GM19240 (cell line): ENCODE data around the gene LRRC1.

Experiments used
- DNase-seq: peaks from one replicate; pipeline ENCODE4 v3.0.0; 2011; ENCODE audit warnings: low spot score; ENCODE audit not compliant: insufficient read length

Gene LRRC1

DNA sequence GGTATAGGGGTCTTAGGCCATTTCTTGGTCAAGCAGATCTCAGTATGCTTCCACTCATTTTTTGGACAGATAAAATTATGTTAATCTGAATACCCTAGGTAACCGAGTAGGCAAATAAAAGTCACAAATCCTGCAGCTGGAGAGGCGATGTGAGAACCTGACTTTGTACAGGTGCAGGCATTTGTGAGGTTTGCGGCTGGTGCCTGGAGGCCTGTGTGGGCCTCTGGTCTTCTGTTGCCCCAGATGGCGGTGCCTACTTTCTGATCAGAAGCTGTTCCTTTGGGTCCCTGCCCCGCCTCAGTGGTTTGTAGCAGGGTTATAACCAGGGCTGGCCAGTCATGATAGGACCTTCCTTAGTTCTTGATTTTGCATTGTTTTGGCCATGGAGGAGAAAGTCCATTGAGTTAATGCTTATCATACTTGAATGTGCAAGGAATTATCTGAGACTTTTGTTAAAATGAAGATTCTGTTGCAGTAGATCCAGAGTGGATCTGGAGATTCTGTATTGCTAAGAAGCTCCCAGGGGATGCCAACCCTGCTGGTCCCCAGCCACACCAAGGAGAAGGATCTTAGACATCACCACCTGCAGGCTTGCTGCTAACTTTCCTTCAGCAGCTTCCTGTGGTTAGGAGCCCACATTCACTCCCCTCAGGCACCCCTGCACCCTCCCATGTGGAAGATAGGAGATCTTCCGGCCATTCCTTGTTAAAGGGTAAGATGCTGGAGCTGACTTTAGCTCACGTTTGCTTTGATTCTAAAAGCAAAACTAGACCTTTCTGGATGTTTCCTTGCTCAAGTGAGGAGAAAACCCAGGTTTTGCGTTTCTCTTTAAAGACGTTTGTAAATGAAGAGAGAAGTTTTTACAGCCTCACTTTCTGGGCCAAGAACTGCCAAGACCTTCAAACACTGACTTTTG lies 50.7 kb downstream of the LRRC1 start:
- no peak for DNase-seq

DNA sequence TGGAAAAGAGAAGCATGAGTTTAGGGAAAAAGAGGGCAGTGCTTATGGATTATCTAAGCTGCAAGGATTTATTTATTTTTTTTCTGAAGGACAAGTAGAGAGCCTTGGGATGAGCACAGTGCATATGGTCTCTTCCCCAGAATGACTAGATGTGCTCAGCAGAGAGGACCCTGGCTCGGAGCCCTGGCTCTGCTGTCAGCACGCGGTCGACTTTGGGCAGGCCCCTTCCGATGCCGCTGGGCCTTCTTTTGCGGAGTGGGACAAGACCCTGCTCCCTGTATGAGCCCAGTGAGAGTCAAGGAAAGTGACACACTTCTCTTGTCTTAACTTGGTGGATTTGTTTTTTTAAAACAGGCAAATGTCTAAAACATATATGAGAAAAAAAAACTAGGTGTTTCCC lies 51.4 kb downstream of the LRRC1 start:
- DNase-seq = no peak

DNA sequence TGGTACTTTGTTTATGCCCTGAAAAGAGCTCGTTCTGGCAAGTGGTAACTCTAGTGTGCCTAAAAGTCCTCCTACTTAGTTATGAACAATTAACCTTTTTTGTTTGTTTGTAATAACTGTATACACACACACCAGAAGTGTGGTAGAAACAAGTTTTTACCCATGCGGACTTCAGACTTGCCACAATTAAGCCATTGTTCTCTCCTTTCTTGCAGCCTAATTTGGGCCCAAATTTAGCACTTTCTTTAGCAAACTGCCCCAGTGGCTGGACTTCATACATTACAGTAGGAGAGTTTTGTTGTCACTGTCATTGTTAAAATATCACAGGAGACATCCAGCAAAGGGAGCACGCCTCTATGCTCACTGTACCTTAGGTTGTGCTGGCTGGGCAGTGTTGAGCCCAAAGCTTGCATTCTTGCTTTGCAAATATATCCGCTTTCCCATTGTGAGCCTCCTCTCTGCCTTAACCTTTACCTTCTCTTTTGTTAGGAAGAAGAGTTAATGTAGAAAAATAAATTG lies 53.0 kb downstream of the LRRC1 start:
- no peak for DNase-seq

DNA sequence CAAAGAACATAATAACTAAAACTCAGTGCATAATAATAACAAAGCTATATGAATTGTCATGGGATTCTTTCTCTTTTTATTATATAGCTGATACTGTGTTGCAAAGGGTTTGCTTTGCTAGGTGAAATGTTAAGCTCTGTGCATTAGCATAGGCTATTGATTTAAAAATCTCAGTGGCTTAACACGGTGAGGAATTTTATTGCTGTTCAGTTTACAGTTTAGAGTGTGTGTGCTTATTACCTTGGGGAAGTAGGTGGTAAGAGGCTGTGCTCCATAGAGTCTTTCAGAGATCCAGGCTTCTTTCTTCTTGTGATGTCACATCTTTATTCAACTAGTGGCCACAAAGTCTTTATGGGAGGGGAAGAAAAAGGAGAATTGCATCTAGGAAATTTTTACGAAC lies 55.7 kb downstream of the LRRC1 start:
- DNase-seq = no peak

DNA sequence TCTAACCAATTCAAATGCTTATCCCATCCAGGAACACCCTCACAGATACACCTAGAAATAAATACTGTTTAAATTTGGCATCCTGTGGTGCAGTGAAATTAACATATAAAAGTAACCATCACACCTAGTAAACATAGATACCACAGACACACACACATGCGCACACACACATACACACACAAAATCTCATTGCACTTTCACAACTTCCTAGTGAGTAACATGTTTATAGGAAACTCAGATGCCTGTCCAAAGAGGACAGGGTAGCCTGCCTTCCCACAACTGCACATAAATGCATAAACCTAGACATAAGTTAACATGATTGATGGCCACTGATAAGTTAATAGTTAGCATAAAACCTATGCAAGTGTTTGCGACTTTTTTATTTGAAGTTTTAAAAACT lies 56.8 kb downstream of the LRRC1 start:
- no peak for DNase-seq

DNA sequence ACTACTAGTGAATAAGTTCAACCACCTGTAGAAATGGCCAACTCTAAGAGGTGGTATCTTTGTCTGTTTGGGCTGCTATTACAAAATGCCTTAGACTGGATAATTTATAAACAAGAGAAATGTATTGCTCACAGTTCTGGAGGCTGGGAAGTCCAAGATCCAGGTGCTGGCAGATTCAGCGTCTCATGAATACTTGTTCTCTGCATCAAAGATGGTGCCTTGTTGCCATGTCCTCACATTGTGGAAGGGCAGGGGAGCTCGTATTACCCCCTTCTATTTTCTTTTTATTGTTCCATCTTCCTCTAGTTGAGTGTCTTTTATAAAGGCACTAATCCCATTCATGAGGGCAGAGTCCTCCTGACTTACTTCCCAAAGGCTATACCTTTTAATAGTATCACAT lies 58.0 kb downstream of the LRRC1 start:
- no peak for DNase-seq

DNA sequence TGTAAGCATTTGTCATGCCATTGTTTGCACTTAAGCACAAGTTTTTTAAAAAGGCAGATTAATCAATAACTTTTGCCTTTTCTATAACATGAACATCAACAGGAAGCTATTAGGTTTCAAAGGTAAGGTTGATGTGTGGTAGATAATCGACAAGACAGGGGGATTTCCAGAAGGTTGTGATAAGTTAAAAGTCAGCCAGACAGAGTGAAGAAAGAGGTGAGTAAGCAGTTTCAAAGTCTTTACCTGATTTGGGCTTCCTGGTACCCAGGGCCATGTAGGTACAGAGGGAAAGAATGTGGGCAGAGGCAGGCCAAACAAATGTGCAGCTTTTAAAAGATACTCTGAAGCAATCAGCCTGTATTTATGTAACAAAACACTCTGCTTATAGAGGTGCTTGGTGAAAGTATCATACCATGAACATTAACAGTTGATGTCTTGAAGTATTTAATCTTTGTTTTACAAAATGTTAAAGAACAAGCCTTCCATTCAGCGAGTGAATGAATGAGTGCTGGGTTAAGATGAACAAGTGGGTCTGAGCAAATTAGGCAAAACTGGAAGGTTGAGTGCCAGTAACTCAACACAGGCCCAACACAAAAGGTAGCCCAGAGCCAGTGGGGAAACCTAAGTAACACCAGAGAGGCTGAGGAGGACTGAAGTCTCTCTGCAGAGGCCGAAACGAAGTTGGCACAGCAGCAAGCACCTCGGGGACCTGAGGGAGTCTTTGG lies 60.2 kb downstream of the LRRC1 start:
- DNase-seq = no peak

DNA sequence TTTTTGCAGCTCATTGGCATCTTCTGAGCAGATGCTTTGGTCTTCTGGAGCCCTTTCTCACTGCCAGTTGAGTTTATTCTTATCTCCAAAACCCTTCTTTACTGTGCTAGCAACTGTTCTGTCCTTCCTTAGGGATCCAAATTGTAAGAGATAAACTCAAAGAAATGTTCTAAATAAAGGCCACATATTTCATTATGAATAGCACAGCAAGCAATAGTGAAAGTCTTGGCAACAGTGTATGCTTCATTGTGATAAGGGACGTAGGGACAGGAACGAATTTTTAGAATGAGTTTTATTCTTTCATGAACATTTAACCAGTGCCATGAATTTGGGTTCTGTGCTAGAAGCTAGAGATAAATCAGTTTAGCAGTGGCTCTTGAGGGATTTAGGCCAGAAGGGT lies 61.1 kb downstream of the LRRC1 start:
- DNase-seq = no peak

DNA sequence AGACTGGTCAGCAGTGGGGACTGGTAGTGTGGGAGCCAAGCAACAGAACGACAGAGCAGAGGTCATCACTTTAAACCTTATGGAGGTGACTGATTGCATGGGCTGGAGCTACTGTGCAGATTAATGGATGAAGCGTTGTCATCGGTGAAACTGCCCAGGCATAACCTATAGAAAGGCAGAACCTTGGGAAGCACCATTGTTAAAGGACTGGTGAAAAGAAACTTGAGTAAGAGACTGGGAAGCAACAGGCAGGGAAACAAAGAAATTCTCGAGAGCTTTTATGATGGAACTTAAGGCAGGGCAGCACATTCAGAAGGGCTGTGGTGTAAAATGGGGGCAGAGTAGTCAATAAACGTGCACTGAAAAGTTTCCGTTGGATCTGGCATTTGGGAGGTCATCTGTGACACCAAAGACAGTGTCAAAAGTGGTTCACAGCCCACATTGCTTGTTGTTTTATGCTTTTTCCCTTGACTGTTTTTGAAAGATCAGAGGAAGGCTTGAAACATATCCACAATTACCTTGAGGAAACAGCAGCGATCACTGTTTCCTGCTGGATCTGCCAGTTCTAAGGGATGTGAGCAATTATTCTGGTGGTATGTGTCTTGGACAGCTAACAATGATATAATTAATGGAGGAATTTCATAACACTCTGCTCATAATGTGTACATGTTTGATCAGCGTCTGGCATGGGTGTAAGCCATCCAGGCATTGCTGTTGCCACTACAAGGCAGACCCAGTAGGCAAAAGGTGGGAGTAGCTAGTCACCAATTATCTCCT lies 62.7 kb downstream of the LRRC1 start:
- no peak for DNase-seq

DNA sequence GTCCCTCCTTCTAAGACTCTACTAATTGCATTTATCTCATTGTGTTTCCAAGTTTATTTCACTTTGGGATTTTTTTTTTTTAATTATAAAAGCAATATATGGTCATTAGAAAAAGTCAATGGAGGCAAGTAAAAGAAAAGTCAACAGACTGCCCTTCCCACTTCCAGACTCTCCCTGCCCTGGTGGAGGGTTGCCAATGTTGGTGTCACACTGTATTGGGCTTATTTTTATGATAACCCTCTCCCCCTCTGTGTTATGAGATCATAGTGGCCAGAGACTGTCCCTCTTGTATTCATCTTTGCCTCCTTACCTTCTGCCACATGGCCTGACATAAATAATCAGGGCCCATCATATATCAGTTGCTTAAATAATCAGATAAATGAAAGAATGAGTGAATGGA lies 63.4 kb downstream of the LRRC1 start:
- DNase-seq = no peak

DNA sequence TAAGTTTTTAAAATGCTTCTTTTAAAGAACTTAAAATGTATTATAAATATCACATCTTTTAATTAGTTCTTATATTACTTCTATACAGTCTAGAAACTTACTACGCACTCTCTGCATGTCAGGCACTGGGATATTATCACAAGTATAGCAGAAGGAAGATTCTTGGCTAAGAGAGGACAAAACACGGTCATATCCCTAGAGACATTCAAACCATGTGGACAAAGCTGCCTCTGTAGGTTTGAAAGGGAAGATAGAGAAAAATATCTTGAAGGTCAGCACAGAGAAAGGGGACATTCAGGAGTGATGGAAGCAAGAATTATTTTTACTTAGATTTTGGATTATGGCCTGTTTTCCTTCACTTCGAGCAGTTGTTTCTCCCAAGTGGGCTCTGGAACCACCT lies 64.1 kb downstream of the LRRC1 start:
- DNase-seq = no peak

DNA sequence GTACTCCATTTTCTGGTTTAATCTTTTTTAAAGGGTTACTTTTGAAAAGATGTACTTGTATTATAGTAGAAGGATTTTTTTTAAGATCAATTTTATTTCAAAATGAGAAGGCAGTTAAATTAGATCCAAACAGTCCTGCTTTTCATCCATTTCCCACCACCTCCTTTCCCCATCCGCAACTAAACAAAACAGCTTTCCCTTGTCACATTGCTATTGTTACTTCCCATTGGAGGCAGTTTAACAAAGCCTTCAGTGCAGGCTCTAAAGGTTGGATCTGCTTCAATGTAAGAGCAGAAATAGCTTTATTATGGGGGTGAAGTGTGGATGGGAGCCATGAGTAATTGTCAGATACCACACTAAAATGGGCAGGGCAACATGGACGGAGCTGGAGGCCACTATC lies 65.7 kb downstream of the LRRC1 start:
- DNase-seq = no peak

DNA sequence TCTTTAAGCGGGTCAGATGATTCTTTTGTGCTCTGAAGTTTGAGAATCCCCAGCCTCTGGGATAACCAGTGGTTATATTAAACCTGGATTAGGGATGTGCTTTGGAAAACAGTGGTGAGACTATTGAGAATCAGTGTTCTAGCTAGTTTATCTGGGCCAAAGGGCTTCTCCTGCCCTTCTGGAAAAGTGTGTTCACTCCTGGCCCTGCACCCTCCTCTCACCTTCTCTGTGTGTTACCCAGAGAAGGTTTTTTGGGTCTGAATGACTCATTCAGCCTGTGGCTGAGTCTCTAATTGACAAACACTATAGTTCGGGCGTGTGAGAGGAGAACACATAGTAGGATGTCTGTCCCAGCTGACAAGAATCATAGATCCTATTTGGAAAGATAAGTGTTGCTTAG lies 66.7 kb downstream of the LRRC1 start:
- no peak for DNase-seq

DNA sequence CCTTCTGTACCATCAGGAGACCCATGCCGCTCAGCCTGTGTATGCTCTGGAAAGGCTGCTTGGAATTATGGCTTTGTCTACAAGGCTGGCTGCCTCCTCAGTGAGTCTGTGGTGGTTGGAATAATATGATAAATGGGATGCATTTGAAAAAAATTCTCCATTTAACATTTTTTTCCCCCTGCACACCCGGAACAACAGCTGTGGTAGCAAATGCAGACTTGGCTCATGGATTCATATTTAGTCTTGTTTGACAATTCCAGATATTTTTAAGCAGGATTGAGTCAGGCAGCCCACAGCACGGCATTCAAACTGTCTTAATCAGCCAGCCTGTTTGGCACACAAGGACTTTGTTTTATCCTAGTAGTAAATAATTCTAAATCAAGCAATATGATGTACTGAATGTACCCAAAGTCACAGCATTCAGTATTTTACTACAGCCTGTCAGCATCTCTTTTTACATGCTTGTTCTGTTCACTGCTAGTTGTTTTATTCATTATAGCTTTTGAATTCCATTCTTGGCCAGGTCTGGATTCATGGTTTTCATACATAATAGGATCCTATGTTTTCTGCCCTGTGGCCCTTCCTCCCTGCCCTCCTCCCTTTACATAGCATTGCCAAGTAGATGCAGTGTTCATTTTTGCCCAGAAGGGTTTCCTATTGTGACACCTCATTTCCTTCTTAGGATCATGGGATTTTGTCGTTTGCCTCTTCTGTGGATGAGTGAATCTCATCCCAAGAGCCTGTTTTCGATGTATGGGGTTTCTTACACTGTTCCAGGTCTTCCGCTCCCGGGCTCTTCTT lies 68.1 kb downstream of the LRRC1 start:
- no peak for DNase-seq

DNA sequence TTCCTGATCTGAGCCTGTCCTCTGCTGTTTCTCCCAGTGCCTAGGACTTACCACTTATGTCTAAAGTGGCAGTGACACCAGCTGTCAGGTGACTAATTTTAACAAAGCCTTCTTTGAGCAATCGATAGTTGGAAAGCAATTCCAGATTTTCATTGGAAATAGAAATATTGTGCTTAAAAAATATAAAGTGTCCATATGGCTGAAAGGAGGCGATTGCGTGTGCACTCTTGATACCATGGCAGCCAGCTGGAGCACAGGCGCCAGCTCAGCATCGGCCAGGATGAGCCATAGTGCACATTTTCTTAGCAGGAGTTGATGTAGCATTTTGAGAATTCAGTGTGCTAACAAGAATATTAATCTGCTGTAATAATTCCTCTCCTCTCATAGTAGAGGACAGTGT lies 70.0 kb downstream of the LRRC1 start:
- DNase-seq = no peak

DNA sequence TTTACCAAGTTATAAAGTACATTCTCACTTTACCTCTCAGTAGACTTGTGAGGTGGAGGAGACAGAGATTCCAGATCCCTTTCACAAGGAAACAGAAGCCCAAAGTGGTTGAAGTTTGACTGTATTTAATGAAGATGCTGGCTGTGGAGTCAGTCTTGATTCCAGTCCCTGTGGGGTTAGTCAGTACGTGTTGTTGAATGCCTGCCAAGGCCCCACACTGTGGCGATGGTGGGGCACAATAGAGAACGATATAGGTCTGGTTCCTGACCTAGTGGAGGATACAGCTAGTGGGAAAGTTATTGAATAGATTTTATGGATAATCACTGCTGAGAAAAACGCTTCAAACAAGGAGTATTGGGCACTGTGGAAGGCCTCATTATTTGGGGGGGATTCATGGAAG lies 71.4 kb downstream of the LRRC1 start:
- DNase-seq = no peak

DNA sequence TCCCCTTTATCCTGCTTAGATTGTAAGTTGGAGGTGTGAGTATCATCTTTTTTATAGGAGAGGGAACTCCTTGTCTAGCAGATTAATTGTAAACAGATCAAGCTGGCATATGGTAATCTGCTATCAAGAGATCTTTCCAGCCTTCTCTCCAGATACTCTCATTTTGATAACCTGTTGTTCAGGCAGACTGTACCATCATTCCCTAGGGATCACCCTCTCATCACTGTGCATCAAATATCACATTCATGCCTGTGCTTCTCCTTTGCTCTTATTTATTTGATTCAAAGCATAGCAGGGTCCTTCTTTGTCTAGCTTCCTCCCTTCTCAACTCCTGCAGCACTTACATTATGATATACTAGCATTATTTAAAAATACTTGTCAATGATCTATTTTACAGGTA lies 73.8 kb downstream of the LRRC1 start:
- no peak for DNase-seq

DNA sequence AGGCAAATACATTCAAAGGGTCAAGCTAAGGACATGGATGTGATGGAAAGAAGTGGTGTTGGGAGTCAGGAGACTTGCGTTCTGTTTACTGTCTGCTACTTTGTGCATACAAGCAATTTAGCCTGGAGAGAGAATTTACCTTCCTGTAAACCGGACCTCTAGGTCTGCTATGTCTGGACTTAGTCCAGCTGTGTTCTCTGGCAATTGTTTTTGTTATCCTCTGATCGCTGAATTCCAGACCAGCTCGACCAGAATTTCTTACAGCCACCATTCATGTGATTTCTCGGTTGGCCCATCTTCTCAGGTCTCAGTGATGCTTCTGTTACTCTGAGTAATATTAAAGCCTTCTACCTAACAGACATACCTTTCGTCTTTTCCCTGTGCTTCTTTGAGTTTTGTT lies 75.2 kb downstream of the LRRC1 start:
- no peak for DNase-seq

DNA sequence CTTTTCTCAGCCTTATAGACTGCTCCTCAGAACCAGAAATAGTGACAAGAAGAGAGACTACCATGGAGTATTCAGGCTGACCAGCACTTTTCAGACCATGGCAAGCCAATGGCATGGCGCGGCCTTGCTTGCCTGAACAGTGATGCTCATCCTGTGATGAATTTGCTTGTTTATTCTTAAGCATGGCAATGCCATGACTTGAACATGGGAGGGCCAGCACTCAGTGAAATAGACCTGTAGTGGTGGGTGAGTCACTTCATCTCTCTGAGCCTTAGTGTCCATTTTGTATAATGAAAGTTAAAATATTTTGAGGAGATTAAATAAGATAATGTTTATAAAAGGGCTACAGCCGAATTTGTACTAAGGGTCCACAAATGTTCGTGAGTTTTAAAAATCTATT lies 79.1 kb downstream of the LRRC1 start:
- DNase-seq = no peak

DNA sequence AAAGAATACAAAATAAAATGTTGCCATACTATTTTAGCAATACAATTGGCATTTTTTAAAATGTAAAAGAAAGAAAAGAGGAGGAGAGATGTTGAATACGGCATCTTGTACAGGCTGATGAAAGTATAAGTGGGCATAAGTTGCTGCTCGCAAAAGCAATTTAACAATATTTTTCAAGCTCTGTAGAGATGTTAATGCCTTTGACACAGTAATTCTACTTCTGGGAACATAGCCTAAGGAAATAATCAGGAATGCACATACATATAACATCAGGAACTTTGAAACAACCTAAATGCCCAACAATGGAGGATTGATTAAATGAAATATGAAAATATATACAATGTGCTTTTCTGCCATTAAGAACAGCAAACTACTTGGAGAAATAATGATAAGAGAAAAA lies 80.2 kb downstream of the LRRC1 start:
- no peak for DNase-seq

DNA sequence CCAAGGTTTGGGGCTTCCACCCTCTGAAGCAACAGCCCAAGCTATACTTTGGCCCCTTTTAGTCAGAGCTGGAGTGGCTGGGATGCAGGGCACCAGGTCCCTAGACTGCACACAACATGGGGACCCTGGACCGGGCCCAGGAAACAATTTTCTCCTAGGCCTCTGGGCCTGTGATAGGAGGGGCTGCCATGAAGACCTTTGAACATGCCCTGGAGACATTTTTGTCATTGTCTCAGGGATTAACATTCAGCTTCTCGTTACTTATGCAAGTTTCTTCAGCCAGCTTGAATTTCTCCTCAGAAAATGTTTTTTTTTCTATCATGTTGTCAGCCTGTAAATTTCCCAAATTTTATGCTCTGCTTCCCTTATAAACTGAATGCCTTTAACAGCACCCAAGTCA lies 82.3 kb downstream of the LRRC1 start:
- no peak for DNase-seq
